Activated CD8-positive, alpha-beta T cell treated with anti-CD3 and anti-CD28 coated beads, Interleukin-2, amount 10 ng/mL, durations not matched to agents 7 days and 5 days (primary cell): Measurements from ENCODE around the gene LMCD1. TPM values are rescaled to one million over a fixed set of nuclear protein-coding genes. Genes with fewer than 3 reads are reported as not detected.
"Not testable (repeated sequence)": the region's sequence is repeated elsewhere in the genome, so short reads cannot be mapped to it uniquely, and the experiment has no call there.

ENCODE experiments used
- ATAC-seq: fragments of 150-1000 bp; cut with Tn5 transposase; one replicate; pipeline ENCODE4 v1.10.0; 2021; ENCODE audit warnings: moderate library complexity
- CTCF ChIA-PET: fragments of 350-600 bp; sonication (Branson Sonifier 250); formaldehyde crosslinking; loops from one replicate; lab custom pipeline; 2021; ENCODE audit warnings: antibody characterized with exemption; lab: Charles Lee
- POLR2A ChIA-PET: fragments of 350-600 bp; sonication (Branson Sonifier 250); formaldehyde crosslinking; loops from one replicate; lab custom pipeline; 2021; ENCODE audit warnings: antibody characterized with exemption; lab: Charles Lee
- DNase-seq: peaks from one replicate; pipeline ENCODE4 v3.0.0-alpha.2; 2020
- H3K27ac Mint-ChIP-seq: one replicate; pipeline ENCODE4 v1.8.0; 2021; ENCODE audit warnings: mild to moderate bottlenecking, mixed read lengths
- H3K27me3 Mint-ChIP-seq: one replicate; pipeline ENCODE4 v1.8.0; 2021; ENCODE audit warnings: low read depth, mixed read lengths
- H3K36me3 Mint-ChIP-seq: one replicate; pipeline ENCODE4 v1.8.0; 2021; ENCODE audit warnings: low read depth, mixed read lengths
- H3K4me1 Mint-ChIP-seq: one replicate; pipeline ENCODE4 v1.8.0; 2021; ENCODE audit warnings: low read depth, mixed read lengths
- H3K4me3 Mint-ChIP-seq: one replicate; pipeline ENCODE4 v1.8.0; 2021; ENCODE audit warnings: mild to moderate bottlenecking, mixed read lengths
- H3K9me3 Mint-ChIP-seq: one replicate; pipeline ENCODE4 v1.8.0; 2022; ENCODE audit warnings: mixed read lengths; ENCODE audit not compliant: insufficient read depth
- total RNA-seq, 2 experiments: library from RNA; stranded (reverse); gene quantifications; one replicate each; pipeline ENCODE4 v1.2.3, GENCODE V29; 2021

LMCD1 gene
- total RNA-seq, 2 experiments from 2014 or later, result 0.53 to 1.2 TPM

- H3K36me3 Mint-ChIP-seq, result no peaks in the 10 kb centered on the region
- ATAC-seq (no peak), DNase-seq (no peak)
- H3K4me3 Mint-ChIP-seq, result no peak overlapping the region
- H3K27me3 Mint-ChIP-seq, result no peaks in the 10 kb centered on the region
- no peaks in the 10 kb centered on the region for H3K9me3 Mint-ChIP-seq
- no peak overlapping the region for H3K27ac Mint-ChIP-seq
- peaks cover 12% of the 10 kb centered on the region for H3K4me1 Mint-ChIP-seq
- ChIA-PET POLR2A (no interaction called here), CTCF (no interaction called here)
Measured at GRCh38 chr3:8574670-8575322, 73.2 kb downstream of the LMCD1 start.

- ATAC-seq, result no peak
- CTCF ChIA-PET, result no interaction called here
- H3K36me3 Mint-ChIP-seq, result no peaks in the 10 kb centered on the region
Measured at GRCh38 chr3:8575364-8576104, 73.9 kb downstream of the LMCD1 start.

GRCh38 chr3:8576436-8576835 is 74.8 kb downstream of the LMCD1 start:
- H3K27ac Mint-ChIP-seq, result no peak overlapping the region
- POLR2A ChIA-PET, result no interaction called here
- H3K4me3 Mint-ChIP-seq, result no peak overlapping the region

More at GRCh38 chr3:8575364-8576104, 73.9 kb downstream of the LMCD1 start:
- H3K27me3 Mint-ChIP-seq, result no peaks in the 10 kb centered on the region
- no peak overlapping the region for H3K27ac Mint-ChIP-seq
- POLR2A ChIA-PET, result no interaction called here
- peaks cover 12% of the 10 kb centered on the region for H3K4me1 Mint-ChIP-seq
- no peaks in the 10 kb centered on the region for H3K9me3 Mint-ChIP-seq
- H3K4me3 Mint-ChIP-seq, result no peak overlapping the region
- no peak for DNase-seq

GRCh38 chr3:8576841-8577571 is 75.4 kb downstream of the LMCD1 start:
- no peak overlapping the region for H3K4me3 Mint-ChIP-seq
- H3K27me3 Mint-ChIP-seq, result no peaks in the 10 kb centered on the region
- no peaks in the 10 kb centered on the region for H3K9me3 Mint-ChIP-seq
- DNase-seq (no peak), ATAC-seq (no peak)
- no peaks in the 10 kb centered on the region for H3K36me3 Mint-ChIP-seq
- H3K27ac Mint-ChIP-seq, result no peak overlapping the region
- POLR2A ChIA-PET, result no interaction called here
- H3K4me1 Mint-ChIP-seq, result no peaks in the 10 kb centered on the region
- CTCF ChIA-PET, result no interaction called here

More at GRCh38 chr3:8576436-8576835, 74.8 kb downstream of the LMCD1 start:
- no peaks in the 10 kb centered on the region for H3K27me3 Mint-ChIP-seq
- CTCF ChIA-PET, result no interaction called here
- ATAC-seq (no peak), DNase-seq (no peak)
- no peaks in the 10 kb centered on the region for H3K36me3 Mint-ChIP-seq
- peaks cover 4% of the 10 kb centered on the region for H3K4me1 Mint-ChIP-seq
- no peaks in the 10 kb centered on the region for H3K9me3 Mint-ChIP-seq

GRCh38 chr3:8578282-8578681 is 76.7 kb downstream of the LMCD1 start:
- no peaks in the 10 kb centered on the region for H3K9me3 Mint-ChIP-seq
- ATAC-seq (no peak), DNase-seq (no peak)
- no peaks in the 10 kb centered on the region for H3K27me3 Mint-ChIP-seq
- H3K4me1 Mint-ChIP-seq, result no peaks in the 10 kb centered on the region
- ChIA-PET POLR2A (no interaction called here), CTCF (no interaction called here)
- no peak overlapping the region for H3K27ac Mint-ChIP-seq
- H3K4me3 Mint-ChIP-seq, result no peak overlapping the region
- H3K36me3 Mint-ChIP-seq, result no peaks in the 10 kb centered on the region

GRCh38 chr3:8579096-8579495 is 77.5 kb downstream of the LMCD1 start:
- DNase-seq (no peak), ATAC-seq (no peak)
- no peaks in the 10 kb centered on the region for H3K4me1 Mint-ChIP-seq
- H3K27ac Mint-ChIP-seq, result no peak overlapping the region
- no peaks in the 10 kb centered on the region for H3K27me3 Mint-ChIP-seq
- POLR2A ChIA-PET, result no interaction called here
- H3K9me3 Mint-ChIP-seq, result no peaks in the 10 kb centered on the region
- no peak overlapping the region for H3K4me3 Mint-ChIP-seq
- CTCF ChIA-PET, result no interaction called here
- no peaks in the 10 kb centered on the region for H3K36me3 Mint-ChIP-seq

GRCh38 chr3:8579943-8580342 is 78.3 kb downstream of the LMCD1 start:
- Mint-ChIP-seq H3K27ac (no peak overlapping the region), H3K27me3 (no peaks in the 10 kb centered on the region), H3K9me3 (no peaks in the 10 kb centered on the region), H3K4me1 (no peaks in the 10 kb centered on the region), H3K4me3 (no peak overlapping the region), H3K36me3 (no peaks in the 10 kb centered on the region)
- POLR2A ChIA-PET, result no interaction called here
- CTCF ChIA-PET, result no interaction called here
- ATAC-seq (no peak), DNase-seq (no peak)

- ATAC-seq, H3K4me3 Mint-ChIP-seq, CTCF ChIA-PET, POLR2A ChIA-PET, H3K27ac Mint-ChIP-seq, H3K36me3 Mint-ChIP-seq, H3K27me3 Mint-ChIP-seq, H3K4me1 Mint-ChIP-seq, H3K9me3 Mint-ChIP-seq, DNase-seq: not testable (repeated sequence)
Measured at GRCh38 chr3:8580434-8580833, 78.8 kb downstream of the LMCD1 start.

- no peaks in the 10 kb centered on the region for H3K36me3 Mint-ChIP-seq
- ATAC-seq, result no peak
- no peak for DNase-seq
- no peaks in the 10 kb centered on the region for H3K4me1 Mint-ChIP-seq
- H3K9me3 Mint-ChIP-seq, result no peaks in the 10 kb centered on the region
- POLR2A ChIA-PET, result no interaction called here
- CTCF ChIA-PET, result no interaction called here
- no peak overlapping the region for H3K27ac Mint-ChIP-seq
- H3K4me3 Mint-ChIP-seq, result no peak overlapping the region
- no peaks in the 10 kb centered on the region for H3K27me3 Mint-ChIP-seq
Measured at GRCh38 chr3:8581373-8581772, 79.8 kb downstream of the LMCD1 start.

GRCh38 chr3:8581806-8582445 is 80.3 kb downstream of the LMCD1 start:
- no peaks in the 10 kb centered on the region for H3K9me3 Mint-ChIP-seq
- no peak overlapping the region for H3K27ac Mint-ChIP-seq
- no peak for ATAC-seq
- H3K4me3 Mint-ChIP-seq, result no peak overlapping the region
- no peak for DNase-seq
- no peaks in the 10 kb centered on the region for H3K27me3 Mint-ChIP-seq
- ChIA-PET POLR2A (no interaction called here), CTCF (no interaction called here)
- no peaks in the 10 kb centered on the region for H3K36me3 Mint-ChIP-seq
- H3K4me1 Mint-ChIP-seq, result no peaks in the 10 kb centered on the region

- Mint-ChIP-seq H3K27ac (no peak overlapping the region), H3K4me3 (no peak overlapping the region), H3K36me3 (no peaks in the 10 kb centered on the region), H3K27me3 (no peaks in the 10 kb centered on the region), H3K9me3 (no peaks in the 10 kb centered on the region), H3K4me1 (no peaks in the 10 kb centered on the region)
- ATAC-seq (no peak), DNase-seq (no peak)
- ChIA-PET POLR2A (no interaction called here), CTCF (no interaction called here)
Measured at GRCh38 chr3:8584661-8585060, 83.0 kb downstream of the LMCD1 start.
